HepG2 (cell line): ENCODE results near the gene C22orf15. TPM values are rescaled to one million over a fixed set of nuclear protein-coding genes. Genes with fewer than 3 reads are reported as not detected.
A peak's percentile ranks its signal among the peaks of the same experiment; 100 is the strongest.

Source experiments
- ARID2 ChIP-seq: sonication (generic); formaldehyde crosslinking; IDR thresholded peaks from 2 replicates; pipeline ENCODE4 v1.8.1; 2022; ENCODE audit warnings: mild to moderate bottlenecking, missing genetic modification reagents, borderline replicate concordance
- BCL6 ChIP-seq: IDR thresholded peaks from 2 replicates; pipeline ENCODE4 v1.6.1; 2016; ENCODE audit warnings: missing genetic modification reagents, missing compliant biosample characterization
- BCLAF1 ChIP-seq: fragments of 450-650 bp; IDR thresholded peaks from 2 replicates; pipeline ENCODE4 v1.6.1; 2017; ENCODE audit warnings: mild to moderate bottlenecking
- CSRNP1 ChIP-seq: sonication (generic); formaldehyde crosslinking; IDR thresholded peaks from 2 replicates; pipeline ENCODE4 v1.8.1; 2023; ENCODE audit warnings: mild to moderate bottlenecking, missing genetic modification reagents
- FOXA1 ChIP-seq, 2 experiments: fragments of 450-650 bp in 1 of 2; sonication (generic) in 1 of 2; formaldehyde crosslinking in 1 of 2; IDR thresholded peaks; 2 replicates each; pipeline versions ENCODE4 v1.4.0 to v1.6.1; 2016 to 2020; ENCODE audit warnings: missing genetic modification reagents in 1 of 2
- HNRNPK ChIP-seq: fragments of 200-400 bp; formaldehyde crosslinking; IDR thresholded peaks from 2 replicates; pipeline ENCODE4 v1.6.1; 2018; ENCODE audit warnings: low read length, low read depth, moderate library complexity, mild to moderate bottlenecking; ENCODE audit not compliant: poor library complexity, severe bottlenecking
- HOXA7 ChIP-seq: sonication (generic); formaldehyde crosslinking; IDR thresholded peaks from 2 replicates; pipeline ENCODE4 v1.8.1; 2022; ENCODE audit warnings: mild to moderate bottlenecking, missing genetic modification reagents, moderate library complexity
- ISX ChIP-seq: sonication (generic); formaldehyde crosslinking; conservative IDR thresholded peaks from 2 replicates; pipeline ENCODE4 v1.5.0; 2020; ENCODE audit warnings: missing genetic modification reagents
- JDP2 ChIP-seq: sonication (generic); formaldehyde crosslinking; IDR thresholded peaks from 2 replicates; pipeline ENCODE4 v1.8.1; 2022; ENCODE audit warnings: missing genetic modification reagents, borderline replicate concordance
- MBNL3 ChIP-seq: fragments of 250-450 bp; sonication (Bioruptor Pico); conservative IDR thresholded peaks from 2 replicates; pipeline ENCODE4 v1.8.0; 2022; ENCODE audit warnings: mild to moderate bottlenecking, inconsistent platforms
- NFE2L2 ChIP-seq: fragments of 150-350 bp; IDR thresholded peaks from 2 replicates; pipeline ENCODE4 v1.6.1; 2014; ENCODE audit warnings: low read length
- NR0B2 ChIP-seq: sonication (generic); formaldehyde crosslinking; IDR thresholded peaks from 2 replicates; pipeline ENCODE4 v1.4.0; 2020; ENCODE audit warnings: mild to moderate bottlenecking, missing genetic modification reagents
- YY1 ChIP-seq: IDR thresholded peaks from 2 replicates; pipeline ENCODE4 v1.6.1; 2011; ENCODE audit warnings: low read length, low read depth, moderate library complexity, mild to moderate bottlenecking; ENCODE audit not compliant: insufficient read depth, insufficient replicate concordance
- ZBTB43 ChIP-seq: sonication (generic); formaldehyde crosslinking; conservative IDR thresholded peaks from 2 replicates; pipeline ENCODE4 v1.4.0; 2020; ENCODE audit warnings: missing genetic modification reagents
- ZFY ChIP-seq: sonication (generic); formaldehyde crosslinking; IDR thresholded peaks from 2 replicates; pipeline ENCODE4 v1.4.0; 2020; ENCODE audit warnings: missing genetic modification reagents
- ZMAT3 ChIP-seq: sonication (generic); formaldehyde crosslinking; conservative IDR thresholded peaks from 2 replicates; pipeline ENCODE4 v1.7.0; 2021; ENCODE audit warnings: missing genetic modification reagents
- ZNF17 ChIP-seq: sonication (generic); formaldehyde crosslinking; IDR thresholded peaks from 2 replicates; pipeline ENCODE4 v1.5.0; 2020; ENCODE audit warnings: mild to moderate bottlenecking, missing genetic modification reagents
- ZNF414 ChIP-seq: sonication (generic); formaldehyde crosslinking; IDR thresholded peaks from 2 replicates; pipeline ENCODE4 v1.5.0; 2020; ENCODE audit warnings: missing genetic modification reagents
- ZNF496 ChIP-seq: sonication (generic); formaldehyde crosslinking; IDR thresholded peaks from 2 replicates; pipeline ENCODE4 v1.8.1; 2023; ENCODE audit warnings: mild to moderate bottlenecking, moderate library complexity, missing genetic modification reagents; ENCODE audit not compliant: insufficient replicate concordance
- ZNF740 ChIP-seq: sonication (generic); formaldehyde crosslinking; IDR thresholded peaks from 2 replicates; pipeline ENCODE4 v1.4.0; 2020; ENCODE audit warnings: missing genetic modification reagents
- ZNF773 ChIP-seq: sonication (generic); formaldehyde crosslinking; IDR thresholded peaks from 2 replicates; pipeline ENCODE4 v1.4.0; 2020; ENCODE audit warnings: missing genetic modification reagents, borderline replicate concordance
- polyA plus RNA-seq, 8 experiments: library from polyadenylated mRNA; depleted of rRNA in 3 of 8; stranded (reverse) in 7 of 8; unstranded in 1 of 8; fragments of >200 nt; fragmentation: Illumina TruSeq in 4 of 8; extraction: Trizol in 4 of 8; gene quantifications; 2 replicates each; pipeline versions ENCODE4 v1.2.1 to v1.2.3, GENCODE V29; 2011 to 2016; ENCODE audit warnings: low read depth in 4 of 8, missing spikeins in 1 of 8, mixed read lengths in 1 of 8; ENCODE audit not compliant: insufficient read depth in 1 of 8
- total RNA-seq, 5 experiments: library from RNA; depleted of rRNA; stranded (reverse); fragments of >200 nt; fragmentation: Illumina TruSeq; extraction: Trizol; gene quantifications; 2 replicates each; pipeline ENCODE4 v1.2.3, GENCODE V29; 2016; ENCODE audit warnings: low read depth in 1 of 5

C22orf15 gene
- total and polyA plus RNA-seq, 2 of the 13 experiments (the other 11 are each of a cell fraction or from before 2014, with no cell fraction given) = not detected

DNA sequence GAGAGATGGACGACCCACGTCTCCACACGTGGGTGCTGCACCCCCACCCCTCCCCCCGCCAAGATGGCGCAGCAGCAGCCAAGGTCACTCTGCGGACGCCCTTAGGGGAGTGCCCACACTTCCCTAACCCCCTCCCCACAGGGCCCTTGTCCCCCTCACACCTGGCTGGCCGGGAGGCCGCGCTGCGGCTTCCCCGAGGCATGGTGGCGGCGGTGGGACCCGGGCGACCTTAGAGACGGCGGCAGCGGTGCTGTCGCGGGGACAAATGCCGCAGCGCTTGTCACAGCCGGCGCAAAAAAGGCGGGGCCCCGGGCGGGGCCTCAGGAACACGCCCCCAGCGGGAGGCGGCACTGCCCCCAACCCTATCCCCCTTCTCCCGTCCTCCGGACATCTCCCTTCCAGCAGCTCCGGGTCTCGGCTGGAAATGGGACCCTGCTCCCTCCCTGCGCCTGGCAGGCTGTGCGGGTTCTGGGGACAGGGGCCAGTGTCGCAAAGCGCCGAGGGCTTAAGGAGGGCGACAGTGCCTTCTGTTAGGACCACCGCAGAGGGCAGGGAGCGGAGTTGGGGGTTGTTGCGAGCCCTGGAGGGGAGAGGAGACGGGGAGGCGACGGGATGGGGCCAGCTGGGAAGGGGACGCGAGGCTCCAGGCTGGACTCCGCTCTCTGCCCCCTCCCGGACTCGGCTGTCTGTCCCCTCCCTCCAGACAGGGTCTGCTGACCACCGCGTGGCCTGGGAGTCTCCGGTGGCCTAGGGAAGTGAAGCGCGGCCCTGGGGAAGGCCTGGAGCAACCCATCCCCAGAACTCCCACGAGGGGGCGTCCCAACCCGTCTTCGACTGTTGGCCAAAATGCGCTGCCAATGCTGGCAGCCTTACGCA is 5.1 kb downstream of the C22orf15 start, which contains the start of gene CHCHD10 (continued):
- TF ChIP-seq ZNF414 (CRISPR knock-in tag) (peak; percentile 81; the same call in 1 of the 2 replicates), ZNF17 (CRISPR knock-in tag) (no peak), ZBTB43 (CRISPR knock-in tag) (no peak), BCLAF1 (no peak), ZNF773 (no peak), YY1 (peak; percentile 88), HOXA7 (no peak), FOXA1 (IDR thresholded peaks at IDR 0.05) (no peak), FOXA1 (CRISPR knock-in tag; IDR thresholded peaks at IDR 0.05) (peak; percentile 10; the same call in 1 of the 2 replicates), NR0B2 (no peak; the same call in 1 of the 2 replicates), ZFY (peak; percentile 95), BCL6 (CRISPR knock-in tag) (peak; percentile 25; the same call in 1 of the 2 replicates), JDP2 (CRISPR knock-in tag) (no peak), ZNF496 (CRISPR knock-in tag) (no peak), HNRNPK (peak; percentile 94), ZMAT3 (no peak; the same call in 1 of the 2 replicates), NFE2L2 (no peak), ZNF740 (CRISPR knock-in tag) (0 out of 2 replicates have a peak, but pooled peaks have one; percentile 49), ARID2 (CRISPR knock-in tag) (peak; percentile 57; the same call in 1 of the 2 replicates), CSRNP1 (peak; percentile 94), MBNL3 (CRISPR knock-in tag) (no peak), ISX (0 out of 2 replicates have a peak, but pooled peaks have one; percentile 46)
